GOT3 (cell line): ENCODE results near the gene ZHX3.

Experiments used
- DNase-seq: peaks from one replicate; lab custom pipeline; 2025; ENCODE audit warnings: mixed read lengths; lab: John Stamatoyannopoulos, UW

Gene ZHX3, protein sequence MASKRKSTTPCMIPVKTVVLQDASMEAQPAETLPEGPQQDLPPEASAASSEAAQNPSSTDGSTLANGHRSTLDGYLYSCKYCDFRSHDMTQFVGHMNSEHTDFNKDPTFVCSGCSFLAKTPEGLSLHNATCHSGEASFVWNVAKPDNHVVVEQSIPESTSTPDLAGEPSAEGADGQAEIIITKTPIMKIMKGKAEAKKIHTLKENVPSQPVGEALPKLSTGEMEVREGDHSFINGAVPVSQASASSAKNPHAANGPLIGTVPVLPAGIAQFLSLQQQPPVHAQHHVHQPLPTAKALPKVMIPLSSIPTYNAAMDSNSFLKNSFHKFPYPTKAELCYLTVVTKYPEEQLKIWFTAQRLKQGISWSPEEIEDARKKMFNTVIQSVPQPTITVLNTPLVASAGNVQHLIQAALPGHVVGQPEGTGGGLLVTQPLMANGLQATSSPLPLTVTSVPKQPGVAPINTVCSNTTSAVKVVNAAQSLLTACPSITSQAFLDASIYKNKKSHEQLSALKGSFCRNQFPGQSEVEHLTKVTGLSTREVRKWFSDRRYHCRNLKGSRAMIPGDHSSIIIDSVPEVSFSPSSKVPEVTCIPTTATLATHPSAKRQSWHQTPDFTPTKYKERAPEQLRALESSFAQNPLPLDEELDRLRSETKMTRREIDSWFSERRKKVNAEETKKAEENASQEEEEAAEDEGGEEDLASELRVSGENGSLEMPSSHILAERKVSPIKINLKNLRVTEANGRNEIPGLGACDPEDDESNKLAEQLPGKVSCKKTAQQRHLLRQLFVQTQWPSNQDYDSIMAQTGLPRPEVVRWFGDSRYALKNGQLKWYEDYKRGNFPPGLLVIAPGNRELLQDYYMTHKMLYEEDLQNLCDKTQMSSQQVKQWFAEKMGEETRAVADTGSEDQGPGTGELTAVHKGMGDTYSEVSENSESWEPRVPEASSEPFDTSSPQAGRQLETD

DNA sequence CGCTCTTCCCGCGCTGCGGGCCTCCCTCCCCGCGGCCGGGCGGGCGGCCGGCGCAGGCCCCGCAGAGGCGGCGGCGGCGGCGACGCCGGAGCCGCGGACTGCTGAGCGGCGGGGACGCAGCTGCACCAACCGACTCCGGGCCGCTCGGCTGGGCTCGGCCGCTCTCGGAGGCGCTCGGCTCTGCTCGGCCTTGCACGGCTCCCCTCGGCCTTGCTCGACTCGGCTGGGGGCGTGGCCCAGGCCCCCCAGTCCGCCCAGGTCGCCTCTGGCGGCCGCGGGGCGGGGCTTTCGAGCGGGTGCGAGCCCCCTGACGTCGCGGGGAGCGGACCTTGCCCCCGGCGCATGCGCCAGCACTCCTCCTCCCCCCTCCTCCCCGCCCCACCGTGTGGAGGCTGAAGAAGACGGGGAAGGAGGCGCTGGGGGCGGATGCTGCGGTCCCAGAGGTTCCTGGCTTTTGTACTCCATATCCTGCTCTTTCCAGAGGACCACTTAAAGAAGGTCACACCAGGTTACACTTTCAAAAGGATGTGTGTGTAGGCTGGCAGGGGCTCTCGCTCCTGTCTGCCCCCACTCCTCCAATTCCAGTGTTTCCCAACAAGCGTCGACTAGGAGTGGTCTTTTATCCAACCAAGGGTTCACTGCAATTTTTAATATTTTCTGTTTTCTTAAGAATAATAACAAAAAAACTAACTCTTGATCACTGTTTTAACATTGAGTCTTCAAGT, at the start of gene ZHX3:
Gene ZHX3, minus strand, starts transcription at position 186 of the 725 bp plus-strand sequence. CDS start 112,815 bp downstream, outside the sequence.
- peak; percentile 94 for DNase-seq

DNA sequence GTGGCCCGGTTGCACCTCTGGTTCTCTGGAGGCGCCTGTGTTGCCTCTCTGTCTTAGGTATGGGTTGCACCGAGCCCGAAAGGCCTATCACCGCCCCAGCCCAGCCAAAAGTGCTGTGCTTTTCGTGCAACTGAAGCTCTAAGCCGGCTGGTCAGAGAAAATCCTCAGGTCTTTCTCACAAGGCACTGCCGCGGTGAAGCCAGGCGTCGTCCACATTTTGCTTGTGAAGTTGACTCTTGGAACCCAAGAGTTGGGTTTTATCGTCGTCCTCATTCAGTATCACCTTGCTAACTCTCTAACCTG, 49.8 kb upstream of the ZHX3 start:
- DNase-seq = no peak

DNA sequence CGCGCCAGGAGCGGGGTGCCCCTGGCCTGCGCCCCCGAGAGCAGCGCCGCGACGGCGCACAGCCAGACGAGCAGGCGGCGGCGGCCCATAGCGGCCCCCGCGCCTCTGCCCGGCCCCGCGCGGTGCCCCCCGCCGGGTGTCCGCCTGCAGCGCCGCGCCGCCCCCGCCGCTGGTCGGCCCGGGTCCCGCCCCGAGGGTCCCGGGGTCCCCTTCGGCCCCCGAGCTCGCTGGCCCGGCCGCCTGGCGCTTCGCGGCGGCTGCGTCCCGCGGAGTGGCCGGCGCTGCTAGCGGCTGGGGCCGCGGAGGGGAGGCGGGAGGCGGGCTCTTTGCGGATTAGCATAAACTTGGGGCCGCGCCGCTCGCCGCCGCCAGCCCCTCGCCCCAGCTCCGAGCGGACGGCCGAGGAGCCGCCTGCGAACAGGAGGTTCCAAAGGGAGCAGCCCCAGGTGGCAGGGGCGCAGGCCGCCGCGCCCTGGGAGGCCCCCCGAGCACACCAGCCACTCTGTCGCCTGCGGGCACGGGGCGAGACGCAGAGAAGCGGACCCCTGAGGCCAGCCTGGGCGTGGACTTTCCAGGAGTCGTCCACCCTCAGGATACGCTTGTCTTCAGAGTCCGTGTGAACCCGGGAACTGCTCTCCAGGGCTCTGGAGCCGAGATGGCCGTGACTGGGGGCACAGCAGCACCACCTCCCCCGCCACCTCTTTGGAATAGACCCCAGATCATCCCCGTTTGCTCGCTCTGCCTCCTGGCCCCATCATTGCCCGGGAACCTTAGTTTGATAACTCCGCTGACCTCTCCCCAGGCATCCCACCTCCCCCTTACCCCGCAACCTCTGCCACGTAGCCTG, 49.2 kb upstream of the ZHX3 start, which contains the start of gene EMILIN3:
Gene EMILIN3, minus strand, starts transcription at position 273 of the 847 bp plus-strand sequence. Its CDS starts 184 bp downstream, at position 89.
- no peak for DNase-seq

DNA sequence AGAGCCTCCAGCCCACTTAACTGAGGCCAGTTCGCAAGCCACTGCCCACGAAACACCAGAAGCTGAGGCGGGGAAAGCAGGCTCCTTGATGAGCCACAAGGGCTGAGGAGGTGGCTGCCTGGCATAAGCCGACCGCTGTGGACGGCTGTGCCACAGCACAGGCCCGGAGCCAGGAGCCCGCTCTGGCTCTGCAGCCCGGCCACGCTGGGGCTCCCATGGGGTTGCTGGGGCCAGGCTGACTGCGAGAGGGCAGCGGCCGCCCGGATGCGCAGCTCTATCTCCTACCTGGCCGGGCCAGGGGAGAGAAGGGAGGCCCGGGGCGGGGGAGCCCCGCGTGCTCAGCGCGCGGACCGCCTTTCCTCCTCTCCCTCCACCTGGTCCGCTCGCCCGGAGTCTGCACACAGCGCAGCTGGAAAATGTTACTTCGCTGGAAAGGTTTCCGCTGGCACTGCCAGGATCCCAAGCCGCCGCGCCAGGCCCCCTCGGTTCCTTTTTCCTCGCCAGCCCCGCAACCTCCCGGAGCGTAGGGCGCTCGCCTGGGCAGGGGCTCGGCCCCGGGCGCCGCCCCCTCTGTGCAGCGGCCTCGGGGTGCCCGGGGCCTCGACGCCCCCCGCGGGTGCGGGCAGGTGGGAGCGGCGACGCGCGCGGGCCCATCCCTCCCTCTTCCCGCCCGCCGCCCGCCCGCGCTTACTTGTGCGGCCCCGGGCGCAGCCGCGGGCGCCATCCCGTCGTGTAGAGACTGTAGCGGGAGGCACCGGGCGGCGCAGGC, 48.4 kb upstream of the ZHX3 start:
- DNase-seq = no peak

DNA sequence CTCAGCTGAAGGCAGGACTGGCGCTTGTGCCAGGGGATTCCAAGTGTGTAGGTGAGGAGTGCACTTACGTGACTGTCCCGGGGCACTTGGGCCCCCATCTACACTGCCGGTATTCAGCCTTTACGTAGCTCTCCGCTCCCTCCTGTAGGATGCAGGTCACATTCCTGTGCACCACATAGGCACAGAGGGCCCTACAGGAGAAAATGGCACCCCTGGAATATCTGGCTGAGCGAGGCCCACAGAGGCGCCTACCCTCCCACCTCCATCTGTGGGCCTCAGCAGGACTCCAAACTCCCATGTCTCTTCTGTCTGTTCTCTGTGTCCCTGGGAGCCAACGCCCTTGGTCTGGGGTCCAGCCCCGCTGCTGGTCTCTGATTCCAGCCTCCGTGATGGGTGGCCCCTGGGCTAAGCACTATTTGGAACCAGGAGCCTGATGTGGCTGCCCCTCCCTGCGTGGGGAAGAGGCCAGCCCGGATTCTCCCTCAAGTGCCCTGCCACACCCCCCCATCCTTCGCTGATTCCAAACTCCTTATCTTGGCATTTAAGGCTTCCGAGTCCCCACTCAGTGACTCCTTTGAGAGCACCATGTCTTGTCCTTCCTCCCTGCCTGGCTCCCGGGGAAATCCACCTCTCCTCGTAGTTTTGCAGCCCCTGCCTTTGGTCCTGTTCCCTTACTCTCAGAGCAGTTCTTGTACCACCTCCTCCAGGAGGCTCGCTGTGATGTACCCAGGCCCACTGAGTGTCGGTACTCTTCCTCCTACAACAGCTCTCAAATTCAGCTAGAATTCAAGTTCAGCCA, 47.6 kb upstream of the ZHX3 start:
- no peak for DNase-seq

DNA sequence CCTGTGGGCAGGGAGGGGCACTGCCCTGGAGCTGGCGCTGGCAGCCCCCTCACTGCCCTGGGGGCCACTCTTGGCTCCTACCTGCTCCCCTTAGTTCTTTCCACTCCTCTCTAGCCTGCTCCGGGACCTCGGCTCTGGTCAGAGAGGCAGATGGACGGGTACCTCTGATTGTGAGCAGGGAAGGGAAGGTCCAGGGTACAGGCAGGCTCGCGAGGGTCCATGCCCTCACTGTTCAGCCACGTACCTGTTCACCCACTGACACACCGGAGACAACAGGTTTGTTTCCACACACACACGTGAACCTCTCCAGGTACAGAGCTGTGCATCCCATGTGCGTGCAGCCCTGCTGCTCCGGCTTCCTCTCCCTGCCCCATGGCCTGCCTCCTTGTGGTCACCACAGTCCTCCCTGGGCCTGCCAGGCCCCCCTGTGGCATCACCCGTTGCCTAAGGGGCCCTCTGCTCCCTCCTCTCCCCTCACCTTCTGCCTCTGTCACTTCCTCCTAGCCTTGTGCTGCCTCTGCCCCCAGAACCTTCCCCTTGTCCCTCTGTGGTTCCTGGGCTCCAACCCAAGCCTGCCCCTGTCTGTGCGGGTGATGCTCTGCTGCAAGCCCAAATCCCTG, 46.8 kb upstream of the ZHX3 start:
- DNase-seq = no peak

DNA sequence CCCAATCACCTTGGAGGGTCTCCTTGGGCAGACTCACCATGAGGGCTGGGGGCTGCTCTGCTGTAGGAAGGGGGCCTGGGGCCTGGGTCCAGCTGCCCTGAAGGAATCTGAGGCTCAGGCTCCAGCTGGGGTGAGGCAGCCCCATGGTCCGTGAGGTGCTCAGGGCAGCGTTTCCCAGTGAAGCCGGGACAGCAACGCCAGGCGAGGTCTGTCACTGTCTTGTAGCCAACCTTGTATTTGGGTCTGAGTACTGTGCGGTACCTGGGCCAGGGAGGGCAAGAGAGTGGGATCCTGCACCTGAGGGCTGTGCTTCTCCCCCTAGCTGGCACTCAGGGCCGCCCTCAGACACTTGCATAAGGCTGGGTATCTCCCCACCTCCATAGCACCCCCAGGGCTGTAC, 46.1 kb upstream of the ZHX3 start:
- no peak for DNase-seq

DNA sequence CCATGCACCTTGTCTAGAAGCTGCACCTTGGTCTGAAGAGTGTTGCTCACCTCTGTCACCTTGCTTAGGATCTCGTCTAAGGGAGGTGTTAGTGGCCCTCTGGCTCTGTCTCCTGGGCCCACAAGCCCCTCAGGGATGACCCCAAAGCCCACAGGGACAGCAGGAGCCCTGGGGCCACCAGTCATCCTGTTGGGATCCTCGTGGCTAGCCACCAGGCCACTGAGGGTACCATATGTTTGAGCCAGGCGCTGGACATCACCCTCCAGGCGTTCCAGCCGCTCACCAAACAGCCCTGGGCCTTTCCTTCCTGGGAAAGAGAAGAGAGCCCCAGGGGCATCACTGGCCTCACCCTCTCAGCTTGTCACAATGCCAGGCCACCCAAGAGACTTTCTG, 45.2 kb upstream of the ZHX3 start:
- no peak for DNase-seq

DNA sequence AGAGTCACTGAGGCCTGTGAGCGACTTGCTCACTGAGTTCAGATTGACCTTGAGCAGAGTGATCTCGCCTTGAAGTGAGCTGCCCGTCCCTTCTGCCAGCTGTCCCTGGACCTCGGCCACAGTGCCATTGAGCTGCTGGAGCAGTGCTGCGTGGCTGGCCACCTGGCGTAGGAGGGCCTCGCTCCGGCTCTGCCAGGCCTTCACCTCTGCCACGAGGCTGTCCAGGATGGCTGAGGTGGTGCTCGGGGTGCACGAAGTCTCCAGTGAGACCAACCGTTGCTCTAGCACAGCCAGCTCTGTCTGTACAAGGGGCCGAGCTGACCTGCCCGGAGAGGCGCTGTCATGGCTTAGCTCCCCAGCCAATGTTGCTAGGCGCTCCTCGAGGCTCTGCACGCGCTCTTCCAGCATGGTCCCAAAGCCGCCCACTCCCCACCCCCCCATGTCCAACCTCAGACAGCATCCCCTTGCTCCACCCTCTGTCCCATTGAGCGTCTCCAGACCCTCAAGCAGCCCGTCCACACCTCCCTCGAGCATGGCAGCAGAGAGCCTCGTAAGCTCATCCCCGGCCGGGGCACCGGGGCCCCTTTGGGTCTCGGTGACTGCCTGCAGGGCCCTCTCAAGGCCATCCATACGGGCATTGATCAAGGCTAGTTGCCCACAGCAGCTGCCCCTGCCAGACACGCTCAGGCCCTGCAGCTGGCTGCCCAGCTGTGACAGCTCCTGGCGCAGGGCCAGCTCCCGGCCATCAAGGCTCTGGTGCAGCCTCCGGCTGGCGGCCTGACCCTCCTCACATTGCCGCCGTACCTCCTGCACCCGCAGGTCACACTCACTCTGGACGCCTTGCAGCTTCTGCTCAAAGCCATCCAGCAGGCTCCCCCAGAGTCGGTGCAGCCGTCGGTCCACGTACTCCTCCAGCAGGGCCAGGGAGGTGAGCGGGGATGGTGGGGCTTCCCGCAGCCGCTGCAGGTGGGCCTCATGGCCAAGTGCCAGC, 44.5 kb upstream of the ZHX3 start:
- no peak for DNase-seq

DNA sequence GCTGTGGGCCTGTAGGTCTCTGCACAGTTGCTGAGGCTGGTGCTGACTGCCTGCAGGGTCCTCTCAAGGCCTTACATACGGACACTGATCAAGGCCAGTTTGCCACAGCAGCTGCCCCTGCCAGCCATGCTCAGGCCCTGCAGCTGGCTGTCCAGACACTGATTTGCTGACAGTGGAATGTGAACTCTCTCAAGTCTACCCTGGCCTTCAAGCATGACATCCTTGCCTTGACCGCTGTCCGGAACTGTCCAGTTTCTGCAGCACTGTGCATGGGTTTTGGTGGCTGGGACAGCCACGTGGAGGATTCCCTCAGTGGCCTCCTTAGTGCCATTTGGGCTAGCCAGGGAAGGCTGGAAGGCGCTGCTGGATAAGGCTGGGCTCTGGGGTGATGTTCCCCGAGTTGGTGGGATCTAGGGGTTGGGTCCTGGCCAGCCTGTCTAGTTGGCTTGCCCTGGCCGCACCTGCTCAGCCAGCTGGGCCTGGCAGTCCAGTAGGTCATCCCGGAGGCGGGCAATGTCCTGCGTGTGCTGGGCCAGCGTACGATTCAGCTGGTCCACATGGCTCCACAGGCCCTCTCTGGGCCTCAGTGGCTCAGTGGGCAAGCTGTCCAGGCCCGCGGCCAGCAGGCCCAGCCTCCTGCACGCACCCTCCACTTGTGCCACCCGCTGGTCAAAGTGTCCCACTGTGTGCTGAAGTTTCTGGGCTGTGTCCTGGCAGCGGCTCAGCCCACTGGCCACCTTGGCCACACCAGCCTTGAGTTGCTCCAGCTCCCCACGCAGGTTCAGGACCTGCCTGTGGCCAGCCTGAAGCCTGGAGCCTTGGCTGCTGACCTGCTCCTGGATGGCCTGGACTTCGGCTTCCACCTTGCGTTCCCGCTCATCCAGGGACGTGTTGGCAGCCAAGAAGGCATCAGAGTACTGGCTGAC, 43.6 kb upstream of the ZHX3 start:
- DNase-seq = no peak

DNA sequence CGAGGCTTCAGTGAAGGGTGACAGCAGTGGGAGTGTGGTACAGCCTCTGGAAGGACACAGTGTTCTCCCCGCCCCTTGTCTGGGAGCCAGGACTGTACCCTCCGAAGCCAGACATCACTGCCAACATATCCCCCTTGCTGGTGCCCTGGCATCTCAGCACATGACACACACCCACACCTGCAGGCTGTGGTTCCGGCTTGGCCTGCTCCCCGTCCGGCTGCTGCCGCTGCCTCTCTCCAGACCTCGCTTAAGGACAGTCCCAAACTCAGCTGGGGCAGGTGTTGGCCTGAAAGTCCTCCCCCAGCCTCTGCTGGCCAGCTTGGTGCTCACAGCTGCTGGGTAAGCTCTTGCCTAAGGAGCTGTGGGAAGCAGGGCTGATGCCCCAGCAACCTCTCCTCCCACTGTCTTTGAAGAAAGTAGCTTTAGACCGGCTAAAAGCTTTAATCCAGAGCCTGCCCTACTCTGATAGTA, 42.0 kb upstream of the ZHX3 start:
- DNase-seq = no peak

DNA sequence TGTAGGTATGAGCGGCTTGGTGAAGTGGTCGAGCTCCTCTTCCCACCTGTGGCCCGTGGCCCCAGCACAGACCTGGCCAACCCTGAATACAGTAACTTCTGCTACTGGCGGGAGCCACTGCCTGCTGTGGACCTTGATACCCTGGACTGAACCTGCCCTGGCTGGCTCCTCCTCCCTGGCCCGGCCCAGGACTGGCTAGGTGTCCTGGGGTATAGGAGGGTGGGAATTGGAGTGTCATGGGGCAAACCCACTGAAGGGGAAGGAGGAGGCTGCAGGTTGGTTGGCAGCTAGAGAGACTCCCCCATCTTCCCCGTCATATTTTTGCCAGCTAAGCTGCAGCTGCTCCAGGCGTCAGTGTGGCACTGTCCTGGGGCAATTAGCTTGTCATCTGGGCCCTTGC, 41.2 kb upstream of the ZHX3 start:
- no peak for DNase-seq

DNA sequence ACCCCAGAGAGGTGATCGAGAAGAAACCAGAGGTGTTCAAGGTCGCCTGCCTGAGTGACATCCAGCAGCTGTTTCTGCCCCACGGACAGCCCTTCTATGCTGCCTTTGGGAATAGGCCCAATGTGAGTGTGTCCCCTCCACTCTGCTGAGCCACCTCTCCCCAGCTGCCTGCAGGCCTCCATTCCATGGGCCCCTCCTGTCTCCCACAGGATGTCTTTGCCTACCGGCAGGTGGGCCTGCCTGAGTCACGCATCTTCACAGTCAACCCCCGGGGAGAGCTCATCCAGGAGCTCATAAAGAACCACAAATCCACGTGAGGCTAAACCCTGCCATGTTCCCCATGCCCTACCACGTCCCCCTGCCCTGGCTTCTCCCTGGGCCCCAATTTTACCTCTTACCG, 40.7 kb upstream of the ZHX3 start:
- DNase-seq = no peak

DNA sequence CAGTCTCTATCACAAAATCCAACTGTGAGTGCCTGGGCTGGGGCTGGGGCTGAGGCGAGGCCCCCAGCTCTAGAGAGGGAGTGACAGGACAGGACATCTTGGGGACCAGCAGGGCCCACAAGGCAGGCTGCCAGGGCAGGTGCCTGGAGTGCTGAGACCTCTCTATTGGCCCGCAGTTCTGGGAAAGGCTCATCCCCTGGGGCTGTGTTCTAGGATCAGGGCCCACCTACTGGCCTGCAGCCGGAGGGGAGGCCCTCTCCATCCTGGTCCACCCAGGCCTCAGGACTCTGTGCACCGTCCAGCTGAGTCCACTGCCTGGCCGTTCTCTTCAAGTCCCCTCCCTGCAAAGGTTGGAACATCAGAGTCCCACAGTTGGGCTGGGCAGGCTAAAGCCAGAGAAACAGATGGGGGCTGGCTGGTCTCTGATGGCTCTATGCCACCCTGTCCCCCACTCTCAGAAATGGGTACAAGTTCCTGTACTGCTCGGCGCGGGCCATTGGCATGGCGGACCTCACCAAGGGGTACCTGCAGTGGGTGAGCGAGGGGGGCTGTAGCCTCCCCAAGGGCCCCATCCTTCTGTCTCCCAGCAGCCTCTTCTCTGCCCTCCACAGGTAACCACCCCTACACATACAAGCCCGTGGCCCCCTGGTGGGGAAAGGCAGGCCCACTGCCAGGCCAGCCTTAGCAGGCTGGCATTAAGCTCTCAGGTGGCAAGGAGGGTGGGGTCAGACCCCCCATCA, 40.1 kb upstream of the ZHX3 start:
- DNase-seq = no peak

DNA sequence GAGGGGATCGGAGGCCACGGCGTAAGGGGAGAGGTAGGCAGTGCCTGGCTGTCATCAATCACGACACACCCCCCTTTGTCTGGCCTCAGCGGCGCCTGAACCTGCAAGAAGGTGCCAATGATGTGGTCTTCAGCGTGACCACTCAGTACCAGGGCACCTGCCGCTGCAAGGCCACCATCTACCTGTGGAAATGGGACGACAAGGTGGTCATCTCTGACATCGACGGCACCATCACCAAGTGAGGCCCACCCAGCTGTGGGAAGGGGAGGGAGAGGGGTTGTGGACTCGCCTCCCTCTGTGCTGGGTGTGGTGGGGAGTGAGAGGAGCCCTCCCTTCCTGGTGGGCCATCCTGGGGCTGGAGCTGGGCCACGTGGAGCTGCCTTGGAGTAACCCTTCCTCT, 39.4 kb upstream of the ZHX3 start:
- DNase-seq = no peak

DNA sequence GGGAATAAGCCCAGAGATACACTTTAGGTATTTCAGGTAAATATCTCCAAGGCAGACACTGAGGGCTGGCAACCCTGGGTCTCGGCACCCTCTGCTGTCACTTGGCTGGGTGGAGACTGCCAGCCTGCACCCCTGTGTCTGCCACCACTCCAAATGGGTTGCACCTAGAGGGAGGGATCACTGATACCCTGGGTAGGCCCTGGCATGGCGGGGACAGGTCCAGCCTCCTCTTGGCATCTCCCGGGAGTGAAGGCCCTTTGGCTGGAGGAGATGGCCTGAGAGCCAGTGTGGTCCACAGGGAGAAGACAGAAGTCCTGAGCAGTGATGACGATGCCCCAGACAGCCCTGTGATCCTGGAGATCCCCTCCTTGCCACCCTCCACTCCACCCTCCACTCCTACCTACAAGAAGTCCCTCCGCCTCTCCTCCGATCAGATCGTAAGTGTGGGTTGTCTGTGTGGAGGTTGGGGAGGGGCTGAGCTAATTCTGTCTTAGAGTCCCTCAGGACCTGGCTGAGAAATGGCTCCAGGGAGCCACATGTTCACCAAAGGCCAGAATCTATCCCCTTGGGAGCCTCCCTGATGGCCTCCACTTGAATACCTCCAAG, 38.2 kb upstream of the ZHX3 start:
- DNase-seq = no peak
